SK-N-DZ (cell line): ENCODE results near the gene UQCC2.
A peak's percentile ranks its signal among the peaks of the same experiment; 100 is the strongest.

Source experiments
- DNase-seq: peaks from one replicate; pipeline ENCODE4 v3.0.0-alpha.2; 2015; ENCODE audit warnings: low spot score

Gene UQCC2

GRCh38 chr6:33744001-33744848, 32.7 kb upstream of the UQCC2 start:
- peak; percentile 72 for DNase-seq

GRCh38 chr6:33742837-33743236, 31.3 kb upstream of the UQCC2 start:
- no peak for DNase-seq

DNA sequence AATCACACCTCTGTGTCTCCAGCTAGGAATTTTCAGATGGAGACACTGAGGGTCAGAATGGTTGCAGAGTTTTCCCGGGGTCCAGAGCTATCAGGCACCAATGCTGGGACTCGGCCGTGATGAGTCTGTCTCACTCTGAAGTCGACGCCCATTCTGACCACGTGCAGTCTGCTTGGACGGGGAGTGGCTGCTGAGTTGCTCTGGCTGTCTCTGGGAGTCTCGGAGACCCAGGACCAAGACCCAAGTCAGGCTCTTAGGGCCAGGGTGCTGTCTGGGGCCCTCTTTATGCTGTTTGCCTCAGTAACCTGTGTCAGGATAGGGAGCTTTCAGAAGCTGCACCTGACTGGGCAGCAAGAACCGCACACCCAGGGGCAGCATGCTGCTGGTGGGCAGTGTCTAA, 30.6 kb upstream of the UQCC2 start:
- no peak for DNase-seq

DNA sequence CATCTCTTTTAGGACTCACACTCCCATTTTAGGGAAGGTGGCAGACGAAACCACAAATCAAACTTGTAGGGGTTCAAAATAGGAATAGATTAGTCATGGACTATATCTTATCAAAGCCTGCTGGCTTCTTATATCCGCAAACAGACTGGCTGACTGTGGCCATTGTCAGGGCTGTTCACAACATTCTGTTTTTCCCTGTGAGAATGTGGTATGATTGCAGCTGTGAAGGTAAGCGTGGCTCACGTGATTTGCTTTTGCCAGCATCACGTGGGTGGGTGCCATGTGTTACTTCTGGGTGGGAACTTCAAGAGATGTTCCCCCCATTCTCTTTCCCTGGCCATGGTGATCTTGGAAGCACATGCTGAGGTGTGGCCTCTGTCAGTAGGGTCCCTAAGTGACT, 29.3 kb upstream of the UQCC2 start:
- no peak for DNase-seq

DNA sequence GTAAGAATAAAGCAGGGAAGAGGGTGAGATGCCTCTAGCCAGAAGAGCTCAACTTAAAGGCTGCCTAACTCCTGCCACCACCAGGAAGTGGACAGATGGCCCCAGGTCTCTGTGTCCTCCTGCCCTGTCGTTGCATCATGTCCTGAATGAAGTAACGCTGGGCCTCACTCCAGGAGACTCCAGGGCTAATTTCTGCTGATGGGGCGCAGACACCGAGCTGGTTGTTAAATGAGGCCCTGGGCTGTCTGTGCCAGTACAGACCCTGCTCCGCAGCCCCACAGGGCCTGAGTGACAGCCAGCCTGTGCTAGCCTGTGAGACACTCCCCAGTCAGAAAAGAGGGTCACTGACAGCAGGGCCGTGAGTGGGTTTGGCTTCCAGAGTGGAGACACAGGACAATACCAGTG, 28.7 kb upstream of the UQCC2 start:
- DNase-seq = no peak

GRCh38 chr6:33739571-33739970, 28.1 kb upstream of the UQCC2 start:
- DNase-seq = no peak

- DNase-seq = no peak
Observed at GRCh38 chr6:33738879-33739278, 27.4 kb upstream of the UQCC2 start.

DNA sequence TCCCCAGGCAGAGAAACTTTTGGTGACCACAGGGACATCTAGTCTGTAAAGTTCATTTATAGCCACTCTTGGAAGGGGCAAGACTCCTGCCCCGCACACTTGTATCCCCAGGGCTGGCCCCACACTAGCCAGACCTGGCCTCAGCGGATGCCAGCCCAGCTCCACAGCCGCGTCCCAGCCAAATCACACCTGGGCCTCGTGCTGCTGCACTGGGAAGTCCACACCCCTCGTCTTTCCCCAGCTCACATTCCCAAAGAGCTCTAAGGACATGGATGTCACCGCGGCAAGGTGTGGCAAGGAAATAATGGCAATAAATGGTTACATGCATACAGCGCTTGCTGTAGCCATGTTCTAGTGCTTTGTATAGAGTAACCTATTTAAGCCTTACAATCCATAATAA, 26.7 kb upstream of the UQCC2 start:
- no peak for DNase-seq

- no peak for DNase-seq
Observed at GRCh38 chr6:33737267-33738026, 25.9 kb upstream of the UQCC2 start.

GRCh38 chr6:33735216-33735615, 23.7 kb upstream of the UQCC2 start:
- DNase-seq = no peak

GRCh38 chr6:33733709-33734007, 22.2 kb upstream of the UQCC2 start:
- no peak for DNase-seq

GRCh38 chr6:33732817-33733708, 21.6 kb upstream of the UQCC2 start:
- DNase-seq = no peak

DNA sequence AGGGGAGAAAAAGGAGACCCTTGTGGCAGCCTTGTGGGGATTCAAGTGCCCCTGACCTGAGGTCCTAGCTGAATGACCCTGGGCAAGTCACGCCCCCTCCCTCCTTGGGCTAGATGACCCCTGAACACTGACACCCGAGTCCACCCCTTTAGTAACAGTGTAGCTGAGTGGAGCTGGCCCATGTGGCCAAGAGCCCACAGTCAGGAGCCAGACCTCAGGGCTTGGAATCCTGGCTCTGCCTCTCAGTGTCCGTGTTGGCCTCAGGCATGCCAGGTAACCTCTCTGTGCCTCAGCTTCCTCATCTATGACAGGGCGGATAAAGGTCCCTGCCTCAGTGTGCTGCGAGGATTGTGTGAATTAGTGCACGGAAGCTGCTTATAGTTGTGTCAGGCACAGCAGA, 20.9 kb upstream of the UQCC2 start:
- DNase-seq = no peak

DNA sequence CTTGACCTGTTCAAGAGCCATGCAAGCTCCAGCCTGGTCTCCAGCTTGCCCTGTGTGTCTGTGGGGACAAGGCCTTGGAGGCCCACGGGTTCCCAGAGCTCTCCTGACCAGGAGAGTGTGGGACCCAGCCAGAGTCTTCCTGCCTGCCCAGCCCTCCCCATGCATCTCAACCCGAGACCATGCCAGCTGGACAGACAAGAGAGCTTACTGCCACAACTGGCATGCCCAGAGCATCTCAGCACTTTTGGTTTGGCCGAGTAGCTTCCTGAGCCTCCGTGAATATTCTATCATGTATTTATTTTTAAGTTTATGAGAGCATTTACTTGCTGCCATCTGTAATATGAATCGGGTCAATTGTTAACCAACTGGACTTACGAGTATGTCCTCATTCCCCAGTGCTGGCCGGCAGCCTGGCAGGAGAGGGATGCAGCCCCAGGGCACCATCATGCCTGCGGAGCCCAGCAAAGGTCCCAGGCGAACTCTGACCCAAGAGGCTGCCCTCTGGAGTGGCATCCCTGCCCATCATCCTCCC, 20.3 kb upstream of the UQCC2 start:
- no peak for DNase-seq

DNA sequence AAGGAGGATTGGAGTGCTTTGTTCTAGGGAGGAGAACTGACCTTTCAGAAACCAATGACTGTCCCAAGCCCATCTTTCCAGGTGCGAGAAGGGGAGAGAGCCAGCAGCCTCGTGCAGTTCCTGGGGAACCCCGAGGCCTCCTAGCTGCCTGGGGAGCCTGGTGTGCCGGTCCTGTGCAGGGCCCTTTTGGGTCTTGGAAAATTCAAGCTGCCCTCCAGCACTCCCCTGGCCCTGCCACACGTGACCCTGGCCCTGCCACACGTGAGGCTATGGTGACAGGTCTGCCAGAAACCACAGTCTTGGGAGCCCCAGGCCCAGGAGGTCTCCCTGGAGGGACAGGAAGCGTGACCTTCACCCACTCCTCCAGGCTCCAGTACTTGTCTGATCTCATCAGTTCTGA, 19.5 kb upstream of the UQCC2 start:
- no peak for DNase-seq

DNA sequence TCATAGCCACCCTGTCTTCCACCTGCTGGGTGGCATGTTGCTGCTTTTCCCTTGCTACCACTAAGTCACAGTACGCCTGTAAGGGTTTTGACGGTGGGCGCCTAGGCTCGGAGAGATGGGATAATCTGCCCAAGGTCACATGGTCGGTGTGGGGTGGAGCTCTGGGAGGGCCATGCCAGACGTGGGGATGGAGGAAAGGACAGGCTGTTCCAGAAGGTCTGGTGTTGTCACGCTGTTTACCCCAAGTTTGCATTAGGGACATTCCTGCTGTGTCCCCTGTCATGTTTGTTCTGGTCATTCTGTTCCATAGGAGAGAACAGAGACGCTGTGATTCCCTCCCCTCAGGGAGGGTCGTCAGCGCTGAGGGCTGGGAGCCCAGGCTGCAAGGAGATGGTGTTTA, 19.1 kb upstream of the UQCC2 start:
- no peak for DNase-seq

- DNase-seq = no peak
Observed at GRCh38 chr6:33729059-33729458, 17.6 kb upstream of the UQCC2 start.

GRCh38 chr6:33728438-33728837, 16.9 kb upstream of the UQCC2 start:
- no peak for DNase-seq

DNA sequence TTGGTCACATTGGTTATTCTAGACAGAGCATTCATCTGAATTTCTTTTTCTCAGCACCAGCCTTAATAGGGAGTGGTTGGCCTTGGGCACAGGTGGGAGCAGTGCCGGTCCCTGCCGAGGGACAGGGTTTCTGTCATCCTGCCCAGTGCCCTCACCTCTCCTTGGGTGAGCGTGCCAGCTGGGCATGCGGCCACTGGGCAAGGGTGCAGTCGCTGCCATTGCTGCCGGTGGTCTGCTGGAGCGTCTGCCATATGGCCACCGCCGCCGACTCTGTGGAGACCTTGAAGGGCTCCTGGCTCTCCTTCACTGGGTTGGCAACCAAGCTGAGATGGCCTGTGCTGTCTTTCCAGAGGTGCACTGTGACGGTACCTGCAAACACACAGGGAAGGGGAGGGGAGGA, 16.4 kb upstream of the UQCC2 start:
- DNase-seq = no peak

DNA sequence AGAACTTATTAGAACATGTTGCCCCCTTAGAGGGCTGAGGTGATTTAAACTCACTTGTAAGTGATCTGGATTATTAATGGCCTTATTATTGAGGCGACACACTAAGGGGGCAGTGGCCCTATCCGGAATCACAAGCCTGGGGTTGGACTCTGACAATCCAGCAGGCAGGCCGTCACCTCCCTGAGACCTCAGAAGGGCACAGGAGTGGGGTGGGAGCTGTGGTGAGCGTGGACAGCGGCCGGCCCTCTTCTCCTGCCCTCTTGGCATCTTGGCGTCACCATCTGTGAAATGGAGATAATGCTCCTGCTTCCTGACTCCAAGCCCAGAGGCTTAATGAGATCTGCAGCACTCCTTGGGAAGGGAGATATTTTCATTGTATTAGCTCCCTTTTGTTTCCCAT, 15.6 kb upstream of the UQCC2 start:
- no peak for DNase-seq

GRCh38 chr6:33726696-33727095, 15.2 kb upstream of the UQCC2 start:
- DNase-seq = no peak
